ENCODE data around the gene SEMA3E.
"Not testable (repeated sequence)": the region's sequence is repeated elsewhere in the genome, so short reads cannot be mapped to it uniquely, and the experiment has no call there.

Gene SEMA3E

GRCh38 chr7:83559887-83560286 lies 89.1 kb downstream of the SEMA3E start:
- Histone ChIP-seq H3K36me3 (no peaks in the 10 kb centered on the region), H3K4me1 (no peaks in the 10 kb centered on the region), H3K4me3 (ENCODE audit: low read depth, low read length) (no peak overlapping the region), H3K9me3 (no peaks in the 10 kb centered on the region), H3K27me3 (no peaks in the 10 kb centered on the region)
- DNase-seq = no peak
- TF ChIP-seq CTCF (IDR thresholded peaks at IDR 0.05; ENCODE audit: low read depth, low read length) = no peak

- not testable (repeated sequence) for H3K27me3 ChIP-seq; H3K4me3 ChIP-seq (ENCODE audit: low read depth, low read length); H3K9me3 ChIP-seq; H3K36me3 ChIP-seq; DNase-seq
- peaks cover 16% of the 10 kb centered on the region for H3K4me1 ChIP-seq
Observed at GRCh38 chr7:83552556-83552955, 96.4 kb downstream of the SEMA3E start.

GRCh38 chr7:83550100-83550499 lies 98.8 kb downstream of the SEMA3E start:
- no peak for DNase-seq
- peaks cover 16% of the 10 kb centered on the region for H3K4me1 ChIP-seq
- no peak for TF ChIP-seq CTCF (IDR thresholded peaks at IDR 0.05; ENCODE audit: low read depth, low read length)
- no peaks in the 10 kb centered on the region for H3K27me3 ChIP-seq
- H3K36me3 ChIP-seq = no peaks in the 10 kb centered on the region
- no peak overlapping the region for H3K4me3 ChIP-seq (ENCODE audit: low read depth, low read length)
- no peaks in the 10 kb centered on the region for H3K9me3 ChIP-seq

GRCh38 chr7:83548250-83548649 lies 100.7 kb downstream of the SEMA3E start:
- H3K4me1 ChIP-seq = peaks cover 16% of the 10 kb centered on the region
- no peak for TF ChIP-seq CTCF (IDR thresholded peaks at IDR 0.05; ENCODE audit: low read depth, low read length)
- no peaks in the 10 kb centered on the region for H3K9me3 ChIP-seq
- no peak for DNase-seq
- no peaks in the 10 kb centered on the region for H3K27me3 ChIP-seq
- H3K36me3 ChIP-seq = no peaks in the 10 kb centered on the region
- H3K4me3 ChIP-seq (ENCODE audit: low read depth, low read length) = no peak overlapping the region

GRCh38 chr7:83547526-83547925 lies 101.4 kb downstream of the SEMA3E start:
- no peak overlapping the region for H3K4me3 ChIP-seq (ENCODE audit: low read depth, low read length)
- H3K4me1 ChIP-seq = peaks cover 16% of the 10 kb centered on the region
- H3K27me3 ChIP-seq = no peaks in the 10 kb centered on the region
- no peaks in the 10 kb centered on the region for H3K9me3 ChIP-seq
- H3K36me3 ChIP-seq = no peaks in the 10 kb centered on the region
- DNase-seq = peak; percentile 25
- no peak for TF ChIP-seq CTCF (IDR thresholded peaks at IDR 0.05; ENCODE audit: low read depth, low read length)

GRCh38 chr7:83546586-83546985 lies 102.4 kb downstream of the SEMA3E start:
- no peaks in the 10 kb centered on the region for H3K36me3 ChIP-seq
- H3K27me3 ChIP-seq = no peaks in the 10 kb centered on the region
- no peaks in the 10 kb centered on the region for H3K9me3 ChIP-seq
- TF ChIP-seq CTCF (IDR thresholded peaks at IDR 0.05; ENCODE audit: low read depth, low read length) = no peak
- H3K4me3 ChIP-seq (ENCODE audit: low read depth, low read length) = no peak overlapping the region
- H3K4me1 ChIP-seq = peaks cover 16% of the 10 kb centered on the region
- no peak for DNase-seq

All from BE2C (cell line).